Activated T-cell treated with anti-CD3 and anti-CD28 coated beads, Interleukin-2, amount 50 U/mL, for 24 hours (primary cell): ENCODE results near the gene SGPL1.

Source experiments
- DNase-seq: peaks from one replicate; pipeline ENCODE4 v3.0.0-alpha.2; 2020
- H3K27ac Mint-ChIP-seq: 2 replicates; pipeline ENCODE4 v1.8.0; 2020; ENCODE audit warnings: mild to moderate bottlenecking, mixed read lengths
- H3K27me3 Mint-ChIP-seq: 2 replicates; pipeline ENCODE4 v1.8.0; 2020; ENCODE audit warnings: mixed read lengths
- H3K36me3 Mint-ChIP-seq: 2 replicates; pipeline ENCODE4 v1.8.0; 2020; ENCODE audit warnings: low read depth, mixed read lengths
- H3K4me1 Mint-ChIP-seq: 2 replicates; pipeline ENCODE4 v1.8.0; 2020; ENCODE audit warnings: low read depth, mixed read lengths
- H3K4me3 Mint-ChIP-seq: 2 replicates; pipeline ENCODE4 v1.8.0; 2020; ENCODE audit warnings: mild to moderate bottlenecking, moderate library complexity, mixed read lengths
- H3K9me3 Mint-ChIP-seq: 2 replicates; pipeline ENCODE4 v1.8.0; 2020; ENCODE audit warnings: mixed read lengths

The SGPL1 gene

GRCh38 chr10:70814126-70814525 is 1.6 kb upstream of the SGPL1 start:
- Mint-ChIP-seq H3K9me3 (no peaks in the 10 kb centered on the region), H3K27ac (no peak overlapping the region), H3K36me3 (peaks cover 26% of the 10 kb centered on the region), H3K27me3 (no peaks in the 10 kb centered on the region), H3K4me1 (peaks cover 40% of the 10 kb centered on the region), H3K4me3 (no peak overlapping the region)
- DNase-seq: no peak

GRCh38 chr10:70816220-70816894 is 609 bp downstream of the SGPL1 start:
- Mint-ChIP-seq H3K27me3 (no peaks in the 10 kb centered on the region), H3K9me3 (no peaks in the 10 kb centered on the region), H3K4me1 (peaks cover 60% of the 10 kb centered on the region), H3K36me3 (peaks cover 46% of the 10 kb centered on the region), H3K27ac (peak overlapping the region; percentile 93), H3K4me3 (peak overlapping the region; percentile 91)
- peak; percentile 64 for DNase-seq

GRCh38 chr10:70820976-70821750 is 5.4 kb downstream of the SGPL1 start:
- H3K27ac Mint-ChIP-seq: peak overlapping the region; percentile 96
- peak overlapping the region; percentile 55 for H3K4me3 Mint-ChIP-seq
- no peaks in the 10 kb centered on the region for H3K9me3 Mint-ChIP-seq
- H3K4me1 Mint-ChIP-seq: peaks cover 69% of the 10 kb centered on the region
- no peak for DNase-seq
- peaks cover 81% of the 10 kb centered on the region for H3K36me3 Mint-ChIP-seq
- H3K27me3 Mint-ChIP-seq: no peaks in the 10 kb centered on the region

GRCh38 chr10:70822076-70822820 is 6.5 kb downstream of the SGPL1 start:
- peaks cover 71% of the 10 kb centered on the region for H3K4me1 Mint-ChIP-seq
- peaks cover 84% of the 10 kb centered on the region for H3K36me3 Mint-ChIP-seq

GRCh38 chr10:70827086-70827757 is 11.5 kb downstream of the SGPL1 start:
- Mint-ChIP-seq H3K27ac (peak overlapping the region; percentile 66), H3K4me3 (no peak overlapping the region), H3K36me3 (peaks cover 78% of the 10 kb centered on the region), H3K4me1 (peaks cover 68% of the 10 kb centered on the region), H3K9me3 (no peaks in the 10 kb centered on the region), H3K27me3 (no peaks in the 10 kb centered on the region)
- DNase-seq: no peak

More at GRCh38 chr10:70822076-70822820, 6.5 kb downstream of the SGPL1 start:
- H3K27me3 Mint-ChIP-seq: no peaks in the 10 kb centered on the region
- H3K4me3 Mint-ChIP-seq: peak overlapping the region; percentile 55
- peak overlapping the region; percentile 96 for H3K27ac Mint-ChIP-seq
- no peak for DNase-seq
- no peaks in the 10 kb centered on the region for H3K9me3 Mint-ChIP-seq

GRCh38 chr10:70828923-70829322 is 13.2 kb downstream of the SGPL1 start:
- peaks cover 81% of the 10 kb centered on the region for H3K36me3 Mint-ChIP-seq
- no peak overlapping the region for H3K4me3 Mint-ChIP-seq
- H3K27ac Mint-ChIP-seq: no peak overlapping the region
- H3K4me1 Mint-ChIP-seq: peaks cover 80% of the 10 kb centered on the region
- H3K27me3 Mint-ChIP-seq: no peaks in the 10 kb centered on the region
- no peak for DNase-seq
- no peaks in the 10 kb centered on the region for H3K9me3 Mint-ChIP-seq

- H3K4me1 Mint-ChIP-seq: peaks cover 83% of the 10 kb centered on the region
- H3K36me3 Mint-ChIP-seq: peaks cover 81% of the 10 kb centered on the region
- H3K27me3 Mint-ChIP-seq: no peaks in the 10 kb centered on the region
- no peak for DNase-seq
- no peak overlapping the region for H3K4me3 Mint-ChIP-seq
- H3K9me3 Mint-ChIP-seq: no peaks in the 10 kb centered on the region
- H3K27ac Mint-ChIP-seq: no peak overlapping the region
Observed at GRCh38 chr10:70829543-70829942, 13.8 kb downstream of the SGPL1 start.

GRCh38 chr10:70830164-70830563 is 14.4 kb downstream of the SGPL1 start:
- H3K27ac Mint-ChIP-seq: peak overlapping the region; percentile 15
- H3K36me3 Mint-ChIP-seq: peaks cover 82% of the 10 kb centered on the region
- no peaks in the 10 kb centered on the region for H3K9me3 Mint-ChIP-seq
- H3K4me1 Mint-ChIP-seq: peaks cover 86% of the 10 kb centered on the region
- H3K4me3 Mint-ChIP-seq: no peak overlapping the region
- no peaks in the 10 kb centered on the region for H3K27me3 Mint-ChIP-seq
- DNase-seq: no peak

GRCh38 chr10:70832221-70832620 is 16.5 kb downstream of the SGPL1 start:
- H3K4me3 Mint-ChIP-seq: no peak overlapping the region
- H3K9me3 Mint-ChIP-seq: peaks cover under 1% of the 10 kb centered on the region
- no peak for DNase-seq
- peak overlapping the region; percentile 95 for H3K27ac Mint-ChIP-seq
- peaks cover 86% of the 10 kb centered on the region for H3K4me1 Mint-ChIP-seq
- H3K27me3 Mint-ChIP-seq: no peaks in the 10 kb centered on the region
- H3K36me3 Mint-ChIP-seq: peaks cover 79% of the 10 kb centered on the region

- Mint-ChIP-seq H3K36me3 (peaks cover 79% of the 10 kb centered on the region), H3K27ac (peak overlapping the region; percentile 95), H3K4me1 (peaks cover 86% of the 10 kb centered on the region), H3K9me3 (peaks cover 2% of the 10 kb centered on the region), H3K27me3 (no peaks in the 10 kb centered on the region), H3K4me3 (peak overlapping the region; percentile 67)
- no peak for DNase-seq
Observed at GRCh38 chr10:70832852-70833528, 17.2 kb downstream of the SGPL1 start.

GRCh38 chr10:70833601-70834000 is 17.9 kb downstream of the SGPL1 start:
- Mint-ChIP-seq H3K4me1 (peaks cover 88% of the 10 kb centered on the region), H3K36me3 (peaks cover 82% of the 10 kb centered on the region), H3K27ac (peak overlapping the region; percentile 95), H3K27me3 (no peaks in the 10 kb centered on the region), H3K9me3 (peaks cover 2% of the 10 kb centered on the region), H3K4me3 (peak overlapping the region; percentile 67)
- no peak for DNase-seq

- Mint-ChIP-seq H3K4me3 (peak overlapping the region; percentile 67), H3K4me1 (peaks cover 88% of the 10 kb centered on the region), H3K9me3 (peaks cover 2% of the 10 kb centered on the region), H3K36me3 (peaks cover 82% of the 10 kb centered on the region), H3K27me3 (no peaks in the 10 kb centered on the region), H3K27ac (peak overlapping the region; percentile 95)
- DNase-seq: no peak
Observed at GRCh38 chr10:70834021-70834420, 18.3 kb downstream of the SGPL1 start.

- Mint-ChIP-seq H3K36me3 (peaks cover 82% of the 10 kb centered on the region), H3K9me3 (peaks cover 2% of the 10 kb centered on the region), H3K4me1 (peaks cover 86% of the 10 kb centered on the region), H3K27me3 (no peaks in the 10 kb centered on the region), H3K27ac (peak overlapping the region; percentile 95), H3K4me3 (peak overlapping the region; percentile 67)
- no peak for DNase-seq
Observed at GRCh38 chr10:70834441-70835151, 18.8 kb downstream of the SGPL1 start.
